Dedifferentiated amniotic fluid mesenchymal stem cell (primary cell): Measurements from ENCODE around the gene HLA-E.
"Not testable (repeated sequence)": the region's sequence is repeated elsewhere in the genome, so short reads cannot be mapped to it uniquely, and the experiment has no call there.

ENCODE experiments used
- DNase-seq: peaks from one replicate; pipeline ENCODE4 v3.0.0-alpha.2; 2016; ENCODE audit errors: extremely low spot score

Gene HLA-E

GRCh38 chr6:30507849-30508827, 18.8 kb downstream of the HLA-E start:
- no peak for DNase-seq

GRCh38 chr6:30508890-30509736, 19.8 kb downstream of the HLA-E start:
- no peak for DNase-seq

- no peak for DNase-seq
Observed at GRCh38 chr6:30510419-30511168, 21.3 kb downstream of the HLA-E start.

- no peak for DNase-seq
Observed at GRCh38 chr6:30511169-30511546, 21.8 kb downstream of the HLA-E start.

GRCh38 chr6:30513451-30513850, 24.1 kb downstream of the HLA-E start:
- no peak for DNase-seq

GRCh38 chr6:30515106-30515505, 25.8 kb downstream of the HLA-E start:
- DNase-seq: no peak

- peak; percentile 90 for DNase-seq
Observed at GRCh38 chr6:30515944-30516753, 26.8 kb downstream of the HLA-E start.

- DNase-seq: not testable (repeated sequence)
Observed at GRCh38 chr6:30516754-30517076, 27.4 kb downstream of the HLA-E start.

GRCh38 chr6:30517767-30518504, 28.6 kb downstream of the HLA-E start:
- DNase-seq: not testable (repeated sequence)

- not testable (repeated sequence) for DNase-seq
Observed at GRCh38 chr6:30518505-30519145, 29.3 kb downstream of the HLA-E start.

- no peak for DNase-seq
Observed at GRCh38 chr6:30520522-30520921, 31.2 kb downstream of the HLA-E start.

- DNase-seq: not testable (repeated sequence)
Observed at GRCh38 chr6:30521082-30521481, 31.8 kb downstream of the HLA-E start.

- not testable (repeated sequence) for DNase-seq
Observed at GRCh38 chr6:30521952-30522351, 32.6 kb downstream of the HLA-E start.

GRCh38 chr6:30526444-30526843, 37.1 kb downstream of the HLA-E start:
- not testable (repeated sequence) for DNase-seq

GRCh38 chr6:30529349-30529875, 40.1 kb downstream of the HLA-E start:
- not testable (repeated sequence) for DNase-seq

- no peak for DNase-seq
Observed at GRCh38 chr6:30530014-30530413, 40.7 kb downstream of the HLA-E start.

GRCh38 chr6:30533460-30534294, 44.4 kb downstream of the HLA-E start:
- no peak for DNase-seq

GRCh38 chr6:30537931-30538330, 48.6 kb downstream of the HLA-E start:
- DNase-seq: no peak
